ENCODE results near the gene PSORS1C1.

The PSORS1C1 gene

DNA sequence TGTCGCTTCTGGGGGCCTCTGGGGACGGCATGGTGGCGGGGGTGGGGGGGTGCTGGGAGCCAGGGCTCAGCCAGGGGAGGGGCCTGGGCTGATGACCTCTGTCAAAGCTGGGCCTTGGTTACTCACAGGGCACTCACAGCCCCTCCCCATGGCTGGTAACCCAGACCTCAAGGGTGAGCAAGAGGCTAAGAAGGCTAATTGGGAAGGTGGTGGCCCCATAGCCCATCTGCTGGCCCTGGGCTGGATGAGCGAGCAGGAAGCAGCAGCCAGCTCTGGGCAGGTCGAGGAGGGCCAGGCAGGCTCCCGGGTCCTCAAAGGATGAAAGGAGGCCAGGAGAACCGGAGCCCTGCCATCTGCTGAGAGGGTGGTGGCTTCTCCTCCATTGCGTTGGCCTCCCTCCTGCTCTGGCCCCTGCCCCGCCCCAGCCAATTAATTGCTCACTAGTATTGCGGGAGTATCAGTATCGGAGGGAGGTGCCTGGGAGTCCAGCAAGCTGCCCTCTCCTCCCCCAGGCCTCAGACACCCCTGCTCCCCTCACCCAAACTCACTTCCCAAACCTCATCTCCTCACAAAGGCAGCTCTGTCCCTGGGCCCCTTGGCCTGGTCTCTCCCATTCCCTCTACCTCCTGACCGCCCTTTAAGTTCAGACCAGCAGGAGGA lies 6.7 kb downstream of the PSORS1C1 start:
- no peak overlapping the region for H3K27ac ChIP-seq
- TF ChIP-seq ZFX (IDR thresholded peaks at IDR 0.05; ENCODE audit: borderline replicate concordance) (no peak), CTCF (IDR thresholded peaks at IDR 0.05) (no peak)

GRCh38 chr6:31122791-31123706 lies 8.4 kb downstream of the PSORS1C1 start:
- no peak for TF ChIP-seq CTCF (IDR thresholded peaks at IDR 0.05)
- no peak for TF ChIP-seq ZFX (IDR thresholded peaks at IDR 0.05; ENCODE audit: borderline replicate concordance)
- no peak overlapping the region for H3K27ac ChIP-seq

- no peak overlapping the region for H3K27ac ChIP-seq
- no peak for TF ChIP-seq ZFX (IDR thresholded peaks at IDR 0.05; ENCODE audit: borderline replicate concordance)
- TF ChIP-seq CTCF (IDR thresholded peaks at IDR 0.05), result no peak
Observed at GRCh38 chr6:31125162-31125561, 10.6 kb downstream of the PSORS1C1 start.

DNA sequence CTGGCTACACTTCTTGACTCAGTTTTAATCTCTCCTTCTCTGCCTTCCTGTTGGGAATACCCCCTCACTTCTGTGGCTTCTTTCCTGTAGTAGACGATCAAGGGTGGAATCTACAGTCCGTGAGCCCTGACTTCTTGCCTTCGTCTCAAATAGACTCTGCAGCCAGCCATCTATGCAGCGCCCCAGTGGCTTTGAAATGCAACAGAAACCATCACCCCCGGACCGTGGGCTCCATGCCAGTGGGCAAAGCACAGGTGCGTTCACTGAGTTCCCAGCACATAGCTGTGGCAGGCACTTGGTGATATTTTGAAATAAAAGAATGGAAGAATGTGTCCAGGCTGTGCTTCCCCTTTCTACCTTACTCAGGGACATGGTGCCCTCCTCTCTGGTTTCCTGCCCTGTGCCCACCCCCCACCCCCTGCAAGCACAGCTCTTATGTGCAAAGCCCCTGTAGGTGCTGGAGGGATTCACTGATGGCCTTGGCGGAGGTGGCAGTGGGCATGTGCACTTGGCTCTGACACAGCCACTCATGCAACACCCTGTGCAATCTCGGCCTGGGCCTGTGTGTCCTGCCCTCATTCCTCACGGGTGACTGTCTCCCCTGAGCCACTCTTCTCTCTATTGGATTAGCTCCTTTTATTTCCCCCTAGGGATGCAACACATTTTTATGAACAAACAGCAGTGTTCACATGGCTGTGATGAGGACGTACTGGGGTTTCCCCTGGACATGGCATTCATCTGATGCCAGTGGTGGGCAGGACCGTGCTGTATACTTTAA lies 11.2 kb downstream of the PSORS1C1 start:
- no peak for TF ChIP-seq CTCF (IDR thresholded peaks at IDR 0.05)
- no peak for TF ChIP-seq ZFX (IDR thresholded peaks at IDR 0.05; ENCODE audit: borderline replicate concordance)
- H3K27ac ChIP-seq, result no peak overlapping the region

GRCh38 chr6:31126396-31127175 lies 12.0 kb downstream of the PSORS1C1 start:
- no peak for TF ChIP-seq ZFX (IDR thresholded peaks at IDR 0.05; ENCODE audit: borderline replicate concordance)
- TF ChIP-seq CTCF (IDR thresholded peaks at IDR 0.05), result no peak
- H3K27ac ChIP-seq, result no peak overlapping the region

DNA sequence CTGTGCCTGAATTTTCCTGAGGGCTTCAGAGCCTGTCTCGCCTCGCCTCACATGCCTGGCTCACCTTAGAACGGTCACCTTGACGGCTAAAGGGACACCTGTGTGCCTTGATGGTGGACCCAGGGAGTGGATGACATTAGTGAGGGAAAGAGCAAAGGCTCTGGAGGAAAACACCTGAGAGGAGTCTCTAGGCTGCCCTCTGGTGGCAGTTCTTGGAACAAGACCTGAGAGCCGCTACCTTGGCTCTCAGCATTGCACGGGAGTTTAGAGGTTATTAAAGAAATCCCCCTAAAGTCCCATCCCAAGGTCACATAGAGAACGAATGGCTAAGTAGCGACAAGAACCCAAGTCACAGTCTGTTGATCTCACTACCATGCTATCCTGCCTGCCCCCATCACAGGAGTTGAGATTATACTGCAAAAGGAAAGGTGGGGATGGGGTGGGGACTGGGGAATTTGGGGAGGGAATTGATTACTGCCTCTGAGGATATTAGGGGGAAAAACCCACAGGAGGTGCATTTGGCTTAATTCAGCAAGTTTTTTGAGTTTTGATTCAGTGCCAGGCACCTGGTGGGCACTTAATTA lies 13.6 kb downstream of the PSORS1C1 start:
- H3K27ac ChIP-seq, result no peak overlapping the region
- TF ChIP-seq CTCF (IDR thresholded peaks at IDR 0.05) (peak; percentile 94), ZFX (IDR thresholded peaks at IDR 0.05; ENCODE audit: borderline replicate concordance) (no peak)

All from 22Rv1 (cell line).